ENCODE data around the gene ATP4B. TPM values are rescaled to one million over a fixed set of nuclear protein-coding genes. Genes with fewer than 3 reads are reported as not detected.
"Not testable (repeated sequence)": the region's sequence is repeated elsewhere in the genome, so short reads cannot be mapped to it uniquely, and the experiment has no call there.

The ATP4B gene
- total RNA-seq, 4 donors from 2014 or later = not detected

- TF ChIP-seq POLR2A (IDR thresholded peaks at IDR 0.05) (no peak), CTCF (IDR thresholded peaks at IDR 0.05) (no peak), POLR2AphosphoS5 (IDR thresholded peaks at IDR 0.05) (no peak)
- Histone ChIP-seq H3K9me3 (no peaks in the 10 kb centered on the region), H3K36me3 (peaks cover 32% of the 10 kb centered on the region), H3K4me1 (no peaks in the 10 kb centered on the region), H3K27me3 (no peaks in the 10 kb centered on the region), H3K27ac (no peak overlapping the region), H3K4me3 (no peak overlapping the region)
- peak; percentile 39 to 65 for DNase-seq (ENCODE audit: low spot score in 2 of 2)
- WGBS = 87% methylated on average over 24 of the region's 24 CpGs
Observed at GRCh38 chr13:113625965-113626721, 31.9 kb downstream of the ATP4B start.

GRCh38 chr13:113624640-113625304, 33.2 kb downstream of the ATP4B start:
- not testable (repeated sequence) for H3K27ac ChIP-seq, H3K27me3 ChIP-seq, H3K4me3 ChIP-seq, H3K4me1 ChIP-seq, H3K9me3 ChIP-seq
- 91% methylated on average over 14 of the region's 14 CpGs for WGBS
- peak in 1 of 2 donors; percentile 20 for DNase-seq (ENCODE audit: low spot score in 2 of 2)
- H3K36me3 ChIP-seq = peaks cover 26% of the 10 kb centered on the region

- Histone ChIP-seq H3K27ac (no peak overlapping the region), H3K9me3 (no peaks in the 10 kb centered on the region), H3K36me3 (peaks cover 25% of the 10 kb centered on the region), H3K27me3 (no peaks in the 10 kb centered on the region), H3K4me3 (no peak overlapping the region), H3K4me1 (no peaks in the 10 kb centered on the region)
- TF ChIP-seq POLR2AphosphoS5 (IDR thresholded peaks at IDR 0.05) (no peak), POLR2A (IDR thresholded peaks at IDR 0.05) (no peak), CTCF (IDR thresholded peaks at IDR 0.05) (no peak), EP300 (IDR thresholded peaks at IDR 0.05) (no peak)
- DNase-seq (ENCODE audit: low spot score in 2 of 2) = peak in 1 of 2 donors; percentile 17
- WGBS = 92% methylated on average over 9 of the region's 9 CpGs
Observed at GRCh38 chr13:113624235-113624587, 33.8 kb downstream of the ATP4B start.

- H3K36me3 ChIP-seq = peaks cover 25% of the 10 kb centered on the region
- H3K27ac ChIP-seq = no peak overlapping the region
- no peaks in the 10 kb centered on the region for H3K27me3 ChIP-seq
- no peak overlapping the region for H3K4me3 ChIP-seq
- WGBS = 93% methylated on average over 6 of the region's 20 CpGs
- DNase-seq (ENCODE audit: low spot score in 2 of 2) = peak; percentile 40 to 72
- H3K9me3 ChIP-seq = no peaks in the 10 kb centered on the region
- H3K4me1 ChIP-seq = no peaks in the 10 kb centered on the region
- TF ChIP-seq CTCF (IDR thresholded peaks at IDR 0.05) (no peak), POLR2A (IDR thresholded peaks at IDR 0.05) (no peak), POLR2AphosphoS5 (IDR thresholded peaks at IDR 0.05) (no peak), EP300 (IDR thresholded peaks at IDR 0.05) (no peak)
Observed at GRCh38 chr13:113623491-113624234, 34.3 kb downstream of the ATP4B start.

- no peaks in the 10 kb centered on the region for H3K27me3 ChIP-seq
- H3K27ac ChIP-seq = no peak overlapping the region
- H3K4me1 ChIP-seq = no peaks in the 10 kb centered on the region
- H3K4me3 ChIP-seq = no peak overlapping the region
- peaks cover 24% of the 10 kb centered on the region for H3K36me3 ChIP-seq
- TF ChIP-seq CTCF (IDR thresholded peaks at IDR 0.05) = no peak
- TF ChIP-seq POLR2A (IDR thresholded peaks at IDR 0.05) = no peak
- TF ChIP-seq EP300 (IDR thresholded peaks at IDR 0.05) = no peak
- TF ChIP-seq POLR2AphosphoS5 (IDR thresholded peaks at IDR 0.05) = no peak
- peak in 1 of 2 donors; percentile 67 for DNase-seq (ENCODE audit: low spot score in 2 of 2)
- WGBS = 91% methylated on average over 25 of the region's 29 CpGs
- H3K9me3 ChIP-seq = no peaks in the 10 kb centered on the region
Observed at GRCh38 chr13:113622791-113623490, 35.1 kb downstream of the ATP4B start.

GRCh38 chr13:113621986-113622550, 35.9 kb downstream of the ATP4B start:
- not testable (repeated sequence) for H3K9me3 ChIP-seq, H3K27ac ChIP-seq, H3K4me3 ChIP-seq, H3K27me3 ChIP-seq, H3K4me1 ChIP-seq
- H3K36me3 ChIP-seq = peaks cover 19% of the 10 kb centered on the region
- peak in 1 of 2 donors; percentile 18 for DNase-seq (ENCODE audit: low spot score in 2 of 2)
- 94% methylated on average over 20 of the region's 20 CpGs for WGBS
